ENCODE measurements around the gene SLC38A6. TPM values are rescaled to one million over a fixed set of nuclear protein-coding genes. Genes with fewer than 3 reads are reported as not detected.

SLC38A6 gene
- total and polyA plus RNA-seq, 2 of the 13 experiments (the other 11 are each of a cell fraction or from before 2014, with no cell fraction given), result 6.9 to 22.1 TPM

GRCh38 chr14:60980811-60981632, at the start of gene SLC38A6, which contains the start of gene TRMT5 (continued):
- TF ChIP-seq ZNF280B (CRISPR knock-in tag; IDR thresholded peaks at IDR 0.05; ENCODE audit: borderline replicate concordance) (peak; percentile 93), TEAD2 (CRISPR knock-in tag; IDR thresholded peaks at IDR 0.05) (no peak), ZUFSP (CRISPR knock-in tag; IDR thresholded peaks at IDR 0.05; ENCODE audit: borderline replicate concordance) (no peak), JUN (CRISPR knock-in tag; IDR thresholded peaks at IDR 0.05) (no peak), ZBTB14 (CRISPR knock-in tag; IDR thresholded peaks at IDR 0.05) (no peak), ATF1 (CRISPR knock-in tag; IDR thresholded peaks at IDR 0.05) (peak; percentile 99), MAFK (conservative IDR thresholded peaks at IDR 0.05 in 1 of 2, IDR thresholded peaks at IDR 0.05 in 1 of 2; ENCODE audit: low read length in 2 of 2) (no peak), SMAD9 (CRISPR knock-in tag; IDR thresholded peaks at IDR 0.05) (no peak), PAF1 (CRISPR knock-in tag; IDR thresholded peaks at IDR 0.05) (no peak), TMF1 (CRISPR knock-in tag; IDR thresholded peaks at IDR 0.05; ENCODE audit: low read depth) (no peak; the same call in 1 of the 2 replicates), NFE2 (CRISPR knock-in tag; IDR thresholded peaks at IDR 0.05) (no peak), GLMP (CRISPR knock-in tag; IDR thresholded peaks at IDR 0.05; ENCODE audit: borderline replicate concordance) (no peak), MXI1 (IDR thresholded peaks at IDR 0.05; ENCODE audit: borderline replicate concordance, low read depth, low read length) (peak; percentile 77; the same call in 1 of the 3 replicates), PRDM15 (CRISPR knock-in tag; IDR thresholded peaks at IDR 0.05) (no peak)

Measured in HepG2 (cell line).